Keratinocyte (primary cell): Measurements from ENCODE around the gene ZMYND8. TPM values are rescaled to one million over a fixed set of nuclear protein-coding genes. Genes with fewer than 3 reads are reported as not detected.

Source experiments
- DNase-seq: peaks from one replicate; pipeline ENCODE4 v3.0.0-alpha.2; 2011; ENCODE audit warnings: low read depth, missing footprints, low spot score
- FAIRE-seq: peaks from 2 replicates; lab custom pipeline; 2011; peaks lifted over from hg19 to GRCh38; lab: Jason Lieb, UNC
- H2AFZ ChIP-seq: 2 replicates; pipeline ENCODE4 v1.6.0; 2012; ENCODE audit warnings: low read length, control low read depth, inconsistent platforms; ENCODE audit not compliant: control insufficient read depth
- H3K27ac ChIP-seq: 2 replicates; pipeline ENCODE4 v1.5.1; 2011; ENCODE audit warnings: low read length; ENCODE audit not compliant: control insufficient read depth, insufficient read depth
- H3K27me3 ChIP-seq: 3 replicates; pipeline ENCODE4 v1.6.0; 2011; ENCODE audit warnings: low read length; ENCODE audit not compliant: control insufficient read depth, insufficient read depth; ENCODE audit errors: extremely low read depth
- H3K36me3 ChIP-seq, 2 experiments: 2 replicates in 1 of 2; 3 replicates in 1 of 2; pipeline ENCODE4 v1.5.1; 2011; ENCODE audit warnings: low read length in 2 of 2, mild to moderate bottlenecking in 1 of 2; ENCODE audit not compliant: control insufficient read depth in 2 of 2, insufficient read depth in 2 of 2; ENCODE audit errors: extremely low read depth in 1 of 2
- H3K4me1 ChIP-seq: 3 replicates; pipeline ENCODE4 v1.5.1; 2011; ENCODE audit warnings: low read length; ENCODE audit not compliant: control insufficient read depth, insufficient read depth; ENCODE audit errors: extremely low read depth
- H3K4me2 ChIP-seq: 3 replicates; pipeline ENCODE4 v1.6.0; 2011; ENCODE audit warnings: low read depth, low read length; ENCODE audit not compliant: control insufficient read depth, insufficient read depth; ENCODE audit errors: extremely low read depth
- H3K4me3 ChIP-seq, 3 experiments: fragments of 200-600 bp in 1 of 3; sonication (generic) in 1 of 3; 2 replicates in 2 of 3; 3 replicates in 1 of 3; pipeline ENCODE4 v1.5.1; 2011 to 2016; ENCODE audit warnings: low read length in 3 of 3, mild to moderate bottlenecking in 3 of 3, control low read depth in 2 of 3, inconsistent platforms in 1 of 3, low read depth in 1 of 3, mixed read lengths in 1 of 3, mixed run types in 1 of 3, moderate library complexity in 1 of 3; ENCODE audit not compliant: control insufficient read depth in 2 of 3, insufficient read depth in 2 of 3; ENCODE audit errors: extremely low read depth in 1 of 3
- H3K79me2 ChIP-seq: 2 replicates; pipeline ENCODE4 v1.6.0; 2012; ENCODE audit warnings: low read length; ENCODE audit not compliant: control insufficient read depth, insufficient read depth
- H3K9ac ChIP-seq: 3 replicates; pipeline ENCODE4 v1.6.0; 2011; ENCODE audit warnings: low read length; ENCODE audit not compliant: control insufficient read depth, insufficient read depth; ENCODE audit errors: extremely low read depth
- H3K9me1 ChIP-seq: 3 replicates; pipeline ENCODE4 v1.6.0; 2011; ENCODE audit warnings: low read length; ENCODE audit not compliant: control insufficient read depth, insufficient read depth; ENCODE audit errors: extremely low read depth
- H3K9me3 ChIP-seq: 2 replicates; pipeline ENCODE4 v1.5.1; 2012; ENCODE audit warnings: low read depth, low read length; ENCODE audit not compliant: control insufficient read depth
- H4K20me1 ChIP-seq: 3 replicates; pipeline ENCODE4 v1.6.0; 2011; ENCODE audit warnings: low read length; ENCODE audit not compliant: control insufficient read depth, insufficient read depth; ENCODE audit errors: extremely low read depth
- CTCF ChIP-seq, 3 experiments: IDR thresholded peaks in 1 of 3; conservative IDR thresholded peaks in 1 of 3; optimal IDR thresholded peaks in 1 of 3; 2 replicates in 2 of 3; 3 replicates in 1 of 3; pipeline versions ENCODE3 to v1.5.1; 2011; ENCODE audit warnings: low read length in 3 of 3, mild to moderate bottlenecking in 3 of 3, moderate library complexity in 2 of 3, control low read depth in 1 of 3, inconsistent platforms in 1 of 3; ENCODE audit not compliant: insufficient read depth in 2 of 3; ENCODE audit errors: extremely low read depth in 1 of 3
- EZH2 ChIP-seq: IDR thresholded peaks from one replicate; pipeline ENCODE4 v1.6.1; 2012; ENCODE audit warnings: inconsistent platforms, mild to moderate bottlenecking, low read length, moderate library complexity
- dilution Hi-C: fragments of 300-500 bp; cut with MboI; formaldehyde crosslinking; loops from one replicate; pipeline ENCODE4 v1.7.0; 2020; ENCODE audit warnings: low sequenced_read_pairs; ENCODE audit not compliant: extremely low pct_ligation_motif_present
- polyA plus RNA-seq, 5 experiments: library from polyadenylated mRNA; depleted of rRNA in 3 of 5; stranded (reverse) in 3 of 5; stranded (forward) in 1 of 5; unstranded in 1 of 5; fragments of >200 nt; gene quantifications; 1 replicate in 1 of 5; 2 replicates in 3 of 5; 3 replicates in 1 of 5; pipeline versions ENCODE4 v1.2.1 to v1.2.3, GENCODE V29; 2011 to 2012; ENCODE audit warnings: missing spikeins in 2 of 5, low read depth in 1 of 5, low replicate concordance in 1 of 5

The ZMYND8 gene
- polyA plus RNA-seq, 1 donor (not counting 4 experiments of a cell fraction or from before 2014, with no cell fraction given) = 39.8 TPM

- FAIRE-seq (no peak), DNase-seq (no peak)
- H3K36me3 ChIP-seq = peaks cover 12 to 18% of the 10 kb centered on the region in 2 experiments
- no peaks in the 10 kb centered on the region for H3K27me3 ChIP-seq
- no peak overlapping the region for H3K4me3 ChIP-seq
- H3K27ac ChIP-seq = peak overlapping the region; percentile 0
- peak overlapping the region; percentile 3 for H3K4me2 ChIP-seq
- no peaks in the 10 kb centered on the region for H3K9me3 ChIP-seq
- no peak overlapping the region for H3K9ac ChIP-seq
- H4K20me1 ChIP-seq = no peaks in the 10 kb centered on the region
- TF ChIP-seq CTCF (optimal IDR thresholded peaks at IDR 0.05 in 1 of 3, IDR thresholded peaks at IDR 0.05 in 1 of 3, conservative IDR thresholded peaks at IDR 0.05 in 1 of 3; ENCODE audit: extremely low read depth in 1 of 3, insufficient read depth in 2 of 3, low read length in 3 of 3) = no peak
- no peak for TF ChIP-seq EZH2
- H3K4me1 ChIP-seq = peaks cover 56% of the 10 kb centered on the region
- H2AFZ ChIP-seq = no peak overlapping the region
- dilution Hi-C loops = no loop called here
- no peaks in the 10 kb centered on the region for H3K9me1 ChIP-seq
- peaks cover 99% of the 10 kb centered on the region for H3K79me2 ChIP-seq
These were observed 7.9 kb downstream of the ZMYND8 start for GRCh38 chr20:47348539-47349142.

GRCh38 chr20:47347661-47348435, 8.7 kb downstream of the ZMYND8 start:
- no peaks in the 10 kb centered on the region for H3K9me1 ChIP-seq
- no peak for TF ChIP-seq CTCF (optimal IDR thresholded peaks at IDR 0.05 in 1 of 3, IDR thresholded peaks at IDR 0.05 in 1 of 3, conservative IDR thresholded peaks at IDR 0.05 in 1 of 3; ENCODE audit: extremely low read depth in 1 of 3, insufficient read depth in 2 of 3, low read length in 3 of 3)
- TF ChIP-seq EZH2 = no peak
- peaks cover 49% of the 10 kb centered on the region for H3K4me1 ChIP-seq
- H3K27ac ChIP-seq = no peak overlapping the region
- peaks cover 99% of the 10 kb centered on the region for H3K79me2 ChIP-seq
- DNase-seq (no peak), FAIRE-seq (no peak)
- H3K36me3 ChIP-seq = peaks cover 12 to 22% of the 10 kb centered on the region in 2 experiments
- dilution Hi-C loops = no loop called here
- H3K9me3 ChIP-seq = no peaks in the 10 kb centered on the region
- no peak overlapping the region for H3K4me2 ChIP-seq
- H3K4me3 ChIP-seq = no peak overlapping the region
- H3K9ac ChIP-seq = no peak overlapping the region
- H2AFZ ChIP-seq = no peak overlapping the region
- no peaks in the 10 kb centered on the region for H3K27me3 ChIP-seq
- no peaks in the 10 kb centered on the region for H4K20me1 ChIP-seq
